GM13976 (cell line): Measurements from ENCODE around the gene SARM1.

Experiments used
- DNase-seq: peaks from one replicate; pipeline ENCODE4 v3.0.0; 2012; ENCODE audit warnings: low spot score
- CTCF ChIP-seq: IDR thresholded peaks from 2 replicates; pipeline ENCODE4 v1.5.1; 2012; ENCODE audit warnings: borderline replicate concordance, mild to moderate bottlenecking; ENCODE audit not compliant: insufficient read depth; ENCODE audit errors: extremely low read depth, missing control alignments, control extremely low read depth
- in situ Hi-C: fragments of 300-500 bp; cut with MboI; formaldehyde crosslinking; loops from one replicate; pipeline ENCODE4 v1.12.0; 2022; ENCODE audit warnings: low sequenced_read_pairs, mixed read lengths, inconsistent platforms; ENCODE audit not compliant: unreplicated experiment

The SARM1 gene

DNA sequence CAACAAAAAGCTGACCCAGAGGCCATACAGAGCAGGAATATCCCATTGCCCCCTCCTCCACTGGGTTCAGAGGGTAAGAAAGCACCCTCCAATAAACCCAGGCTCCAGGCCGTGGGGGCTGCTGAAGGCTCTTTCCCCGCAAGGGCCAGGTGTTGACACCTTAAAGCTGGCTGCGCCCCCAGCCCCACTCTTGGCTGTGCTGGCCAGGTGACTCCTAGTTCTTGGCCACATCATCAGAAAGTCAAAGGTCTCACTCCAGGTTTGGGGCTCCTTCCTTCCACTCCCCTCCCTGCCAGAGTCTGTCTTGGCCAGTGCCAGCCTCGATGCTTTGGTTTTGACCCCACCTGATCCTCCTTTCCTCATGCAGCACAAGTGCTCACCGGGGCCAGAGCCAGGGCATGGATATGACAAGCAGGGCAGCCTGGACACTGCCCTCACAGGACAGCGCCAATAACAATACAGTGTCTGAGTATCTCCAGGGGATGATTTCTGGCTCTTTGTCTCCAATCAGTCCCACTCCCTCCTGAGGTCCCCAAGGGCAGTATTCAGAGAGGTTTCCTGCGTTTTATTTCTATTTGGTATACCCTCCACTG, 26.3 kb downstream of the SARM1 start:
- in situ Hi-C loops: no loop called here

DNA sequence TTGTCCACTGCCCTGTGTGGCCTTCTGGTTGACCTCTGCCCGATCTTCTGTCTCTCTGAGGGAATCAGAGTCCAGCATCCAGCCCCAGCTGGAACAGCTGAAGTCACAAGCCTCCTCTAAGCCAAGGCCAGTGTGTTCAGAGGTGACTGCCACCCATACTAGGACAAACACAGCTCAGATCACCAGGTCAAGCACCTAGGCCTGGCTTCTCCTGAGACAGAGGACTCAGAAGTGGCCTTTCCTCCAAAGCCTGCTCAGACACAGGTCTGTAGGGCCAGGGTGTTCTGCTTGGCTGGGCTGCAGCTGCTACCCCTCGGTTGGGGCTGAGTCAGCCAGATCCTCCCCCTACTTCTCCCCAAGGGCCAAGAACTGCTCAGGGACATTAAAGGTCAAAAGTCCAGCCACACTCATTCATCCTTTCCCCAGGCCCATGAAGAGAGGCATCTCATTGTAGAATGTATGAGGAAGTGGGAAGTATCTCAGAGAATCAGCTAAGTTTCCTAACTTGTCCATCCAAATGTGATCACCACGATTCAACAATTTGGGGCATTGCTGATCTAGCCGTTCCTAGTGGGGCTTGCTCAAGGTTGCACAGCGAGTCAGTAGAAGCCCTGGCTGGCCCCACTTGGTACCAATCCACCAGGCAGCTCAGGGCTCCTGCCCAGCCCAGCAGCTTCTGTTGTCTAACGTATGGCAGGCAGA, 26.9 kb downstream of the SARM1 start:
- no peak for DNase-seq
- no peak for TF ChIP-seq CTCF
- in situ Hi-C loops: no loop called here

More for the DNA sequence above, 26.3 kb downstream of the SARM1 start:
- TF ChIP-seq CTCF: no peak
- no peak for DNase-seq

GRCh38 chr17:28399808-28400207, 28.3 kb downstream of the SARM1 start:
- no peak for TF ChIP-seq CTCF
- DNase-seq: no peak
- in situ Hi-C loops: no loop called here

- no peak for TF ChIP-seq CTCF
- in situ Hi-C loops: no loop called here
- no peak for DNase-seq
Measured at GRCh38 chr17:28402224-28402630, 30.7 kb downstream of the SARM1 start.

- no peak for DNase-seq
- in situ Hi-C loops: no loop called here
- no peak for TF ChIP-seq CTCF
Measured at GRCh38 chr17:28402844-28403243, 31.4 kb downstream of the SARM1 start.

DNA sequence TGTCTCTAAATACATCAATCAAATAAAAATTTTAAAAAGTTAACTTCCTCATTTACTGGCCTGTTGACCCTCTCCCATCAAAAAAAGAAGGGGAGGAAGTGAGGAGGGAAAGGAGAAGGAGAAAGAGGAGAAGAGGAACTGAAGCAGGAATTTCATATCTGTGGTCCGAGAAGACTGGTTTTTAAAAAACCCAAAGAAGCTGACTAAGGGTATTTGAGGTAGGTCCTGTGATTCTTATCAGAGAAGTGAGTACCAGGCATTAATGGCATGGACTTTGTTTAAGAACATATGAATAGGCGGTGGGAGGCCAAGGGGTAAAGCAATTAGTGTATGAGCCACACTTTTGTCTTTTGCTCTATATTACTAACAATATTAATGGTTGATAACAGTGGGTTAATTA, 32.5 kb downstream of the SARM1 start:
- in situ Hi-C loops: no loop called here
- no peak for TF ChIP-seq CTCF
- DNase-seq: no peak
